GM21360 (cell line): ENCODE data around the gene HSD17B8.

Experiments used
- ATAC-seq: cut with Tn5 transposase; IDR thresholded peaks from one replicate; pipeline ENCODE4 v1.9.1; 2021; ENCODE audit warnings: mild to moderate bottlenecking, moderate library complexity; ENCODE audit not compliant: unreplicated experiment

HSD17B8 gene

GRCh38 chr6:33171016-33171879 is 33.2 kb upstream of the HSD17B8 start:
- ATAC-seq = no peak

- ATAC-seq = no peak
Measured at GRCh38 chr6:33171880-33172687, 32.4 kb upstream of the HSD17B8 start.

DNA sequence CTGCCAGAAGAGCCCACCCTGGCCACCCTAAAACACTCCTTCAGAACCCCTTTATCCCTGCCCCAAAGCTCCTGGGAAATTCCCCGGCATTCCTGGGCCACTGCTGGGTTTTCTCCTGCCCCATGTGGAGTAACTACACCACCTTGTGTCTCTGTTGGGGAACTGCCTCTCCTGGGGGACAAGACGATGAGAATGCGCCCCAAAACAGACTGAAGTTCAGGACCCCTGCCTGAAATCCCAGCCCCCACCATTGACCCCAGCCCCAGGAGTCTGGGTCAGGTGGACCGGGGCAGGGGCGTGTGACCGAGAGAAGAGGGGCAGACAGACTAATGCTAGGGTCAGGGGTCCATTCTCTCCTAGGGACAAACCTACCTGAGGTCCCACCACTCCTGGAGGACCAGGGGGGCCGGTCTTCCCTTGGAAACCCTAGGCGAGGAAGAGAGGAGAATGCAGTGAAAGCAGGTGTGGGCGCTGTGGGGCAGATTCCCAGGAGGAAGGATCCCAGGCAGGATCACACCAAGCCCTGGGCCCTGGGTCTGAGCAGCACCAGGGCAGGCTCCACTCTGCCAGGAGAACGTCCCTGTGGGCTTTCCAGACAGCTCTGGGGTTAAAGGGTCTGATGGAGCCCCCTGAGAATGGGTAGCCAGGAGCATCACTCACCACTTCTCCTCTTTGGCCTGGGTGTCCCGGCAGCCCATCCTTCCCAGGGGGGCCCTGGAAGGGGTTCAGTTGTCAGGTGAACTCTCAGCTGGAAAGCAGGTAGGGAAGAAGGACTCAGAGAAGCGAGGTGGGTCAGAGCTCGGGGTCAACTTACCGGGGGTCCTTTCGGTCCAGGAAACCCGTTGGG is 31.5 kb upstream of the HSD17B8 start:
- no peak for ATAC-seq

- ATAC-seq = no peak
Measured at GRCh38 chr6:33173535-33174180, 30.8 kb upstream of the HSD17B8 start.

DNA sequence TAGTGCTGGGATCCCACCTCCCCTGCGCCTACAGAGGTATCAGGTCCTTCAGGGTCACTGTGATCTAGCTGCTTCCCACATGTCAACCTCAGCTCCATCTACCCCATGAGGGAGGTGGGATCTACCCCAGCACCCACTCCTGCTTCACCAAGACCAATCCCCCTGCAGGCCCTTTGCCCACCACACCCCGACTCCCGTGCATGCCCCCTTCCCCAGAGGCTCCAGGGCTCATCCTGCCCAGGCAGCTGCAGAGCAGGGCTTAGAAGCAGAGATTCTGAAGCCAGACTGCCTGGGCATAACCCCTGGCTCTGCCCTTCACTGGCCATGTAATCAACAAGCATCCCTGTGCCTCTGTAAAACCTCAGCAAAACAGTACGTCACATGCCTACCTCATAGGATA is 29.7 kb upstream of the HSD17B8 start:
- ATAC-seq = no peak

GRCh38 chr6:33175436-33176069 is 28.9 kb upstream of the HSD17B8 start:
- ATAC-seq = no peak

DNA sequence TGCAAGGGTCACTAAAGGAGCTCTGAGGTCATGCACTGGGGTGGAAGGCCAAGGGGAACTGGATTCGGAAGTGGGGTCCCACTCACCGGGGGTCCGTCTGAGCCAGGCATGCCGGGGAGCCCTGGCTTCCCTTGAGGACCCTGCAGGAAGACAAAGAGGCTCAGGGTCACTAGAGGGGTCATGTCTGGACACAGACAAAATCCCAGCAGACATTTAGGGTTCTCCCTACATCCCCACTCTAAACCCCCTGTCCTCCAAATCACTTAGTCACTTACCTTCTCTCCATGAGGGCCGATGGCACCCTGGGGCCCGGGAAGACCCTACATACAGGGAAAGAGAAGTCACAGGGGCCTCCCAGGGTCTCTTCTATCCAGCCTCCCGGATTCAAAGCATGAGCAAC is 27.5 kb upstream of the HSD17B8 start:
- ATAC-seq = no peak

DNA sequence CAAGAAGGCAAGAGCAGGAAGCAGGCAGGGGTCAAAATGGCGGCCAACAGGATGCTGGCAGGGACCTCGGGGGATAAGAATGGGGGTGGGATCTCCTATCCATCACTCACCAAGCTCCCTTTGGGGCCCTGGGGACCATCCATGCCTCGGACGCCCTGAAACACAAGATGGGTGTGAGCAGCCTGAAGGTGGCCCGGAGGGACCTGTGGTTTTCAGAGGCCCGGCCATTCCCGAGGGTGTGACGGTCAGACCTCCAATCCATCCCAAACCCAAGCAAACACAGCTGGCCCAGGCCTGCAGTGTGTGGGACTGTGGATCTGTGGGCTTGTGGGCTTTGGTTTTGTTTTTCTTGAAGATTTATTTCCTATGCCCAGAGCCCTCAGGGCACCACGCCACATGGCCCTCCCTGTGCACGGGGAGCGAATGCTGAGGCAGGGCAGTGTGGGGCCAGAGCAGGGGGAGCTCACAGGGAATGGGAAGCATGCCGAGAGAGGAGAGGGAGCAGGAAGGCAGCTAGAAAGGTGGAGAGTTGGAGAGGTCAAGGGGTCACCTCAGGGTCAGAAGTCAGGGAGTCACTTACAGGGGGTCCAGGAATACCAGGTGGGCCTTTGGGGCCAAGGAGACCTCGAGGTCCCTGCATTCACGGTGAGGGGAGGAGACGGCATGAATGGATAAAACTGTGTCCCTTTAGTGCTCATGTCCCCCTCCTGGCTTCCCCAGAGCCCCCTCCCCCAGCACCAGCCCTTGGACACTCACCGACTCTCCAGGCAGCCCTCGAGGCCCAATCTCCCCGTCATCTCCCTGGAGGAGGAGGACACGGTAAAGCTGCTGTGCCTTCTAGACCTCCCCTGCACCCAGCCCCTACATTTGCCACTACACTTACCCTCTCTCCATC is 26.7 kb upstream of the HSD17B8 start:
- ATAC-seq = no peak

DNA sequence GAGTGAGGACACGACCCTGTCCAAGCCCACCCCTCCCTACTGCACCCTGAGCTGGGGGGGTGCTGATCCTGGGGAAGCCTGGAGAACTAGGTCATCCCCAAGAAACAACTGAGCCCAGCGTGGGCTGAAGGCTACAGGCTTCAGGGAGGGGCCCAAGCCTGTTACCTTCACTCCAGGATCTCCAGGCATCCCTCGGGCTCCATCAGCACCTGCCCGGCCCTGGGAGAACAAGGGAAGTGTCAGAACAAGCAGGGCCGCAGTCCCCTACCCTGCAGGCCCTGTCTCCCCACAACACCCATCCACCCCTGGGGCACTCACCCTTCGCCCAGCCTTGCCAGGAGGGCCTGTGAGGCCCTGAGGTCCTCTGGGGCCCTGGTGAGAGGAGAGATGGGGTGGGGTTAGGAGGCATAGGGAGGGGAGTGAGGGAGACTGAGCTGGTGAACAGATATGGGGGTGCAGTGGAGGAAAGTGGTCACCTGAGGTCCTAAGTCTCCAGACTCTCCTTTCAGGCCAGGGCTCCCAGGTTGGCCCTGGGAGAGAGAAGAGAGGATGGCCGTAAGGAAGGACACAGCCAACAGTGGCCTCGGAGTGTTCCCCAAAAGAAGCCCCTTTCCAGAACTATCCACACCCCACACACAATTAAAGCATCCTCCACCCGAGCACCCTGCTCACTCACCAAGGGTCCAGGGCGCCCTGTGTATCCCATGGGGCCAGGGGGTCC is 25.5 kb upstream of the HSD17B8 start:
- ATAC-seq = no peak

- no peak for ATAC-seq
Measured at GRCh38 chr6:33181141-33181540, 23.3 kb upstream of the HSD17B8 start.

GRCh38 chr6:33183071-33183683 is 21.3 kb upstream of the HSD17B8 start:
- ATAC-seq = no peak

DNA sequence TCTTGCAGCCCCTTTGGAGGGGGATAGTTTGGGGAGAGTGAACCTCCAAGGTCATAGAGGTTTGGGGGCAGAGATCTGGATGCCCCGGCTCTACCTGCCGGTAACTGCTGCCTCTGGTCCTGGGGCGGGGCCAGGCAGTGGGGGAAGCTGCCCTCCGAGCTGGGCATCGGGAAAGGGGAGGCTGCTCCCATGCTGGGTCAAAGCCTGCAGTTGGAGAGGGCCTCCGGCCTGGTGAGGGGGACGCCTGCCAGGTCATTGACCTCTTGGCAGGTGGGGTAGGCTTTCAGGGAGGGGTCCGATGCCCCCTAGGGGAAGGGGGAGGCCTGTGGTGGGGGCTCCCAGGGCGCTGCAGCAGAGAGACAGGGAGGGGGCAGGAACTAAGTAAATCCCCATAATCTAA is 19.3 kb upstream of the HSD17B8 start:
- no peak for ATAC-seq

DNA sequence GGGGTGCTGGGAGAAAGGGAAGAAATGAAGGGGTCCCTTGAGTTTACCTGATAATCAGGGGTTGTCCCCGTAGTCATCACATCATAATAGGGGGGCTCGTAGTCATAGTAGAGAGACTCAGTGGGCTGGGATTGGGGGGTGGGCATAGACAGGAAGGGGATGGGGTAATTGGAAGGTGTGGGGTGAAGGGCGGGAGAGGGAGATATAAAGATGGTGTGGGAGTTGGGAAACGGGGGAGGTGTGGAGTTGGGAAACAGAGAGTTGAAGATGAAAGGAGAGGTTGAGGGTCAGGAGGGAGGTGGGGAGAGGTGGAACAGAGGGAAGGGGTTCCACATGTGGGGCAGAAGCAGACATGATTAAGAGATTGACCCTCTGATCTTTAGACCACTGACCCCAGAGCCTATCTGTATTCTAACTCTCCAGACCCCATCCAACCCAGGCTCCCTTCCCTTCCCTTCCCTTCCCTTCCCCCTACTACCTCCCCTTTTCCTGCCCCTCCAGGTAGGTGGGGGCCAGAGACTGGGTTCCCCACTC is 18.7 kb upstream of the HSD17B8 start:
- ATAC-seq = no peak

- ATAC-seq = no peak
Measured at GRCh38 chr6:33187809-33188208, 16.6 kb upstream of the HSD17B8 start.

- ATAC-seq = no peak
Measured at GRCh38 chr6:33189164-33189563, 15.3 kb upstream of the HSD17B8 start.

DNA sequence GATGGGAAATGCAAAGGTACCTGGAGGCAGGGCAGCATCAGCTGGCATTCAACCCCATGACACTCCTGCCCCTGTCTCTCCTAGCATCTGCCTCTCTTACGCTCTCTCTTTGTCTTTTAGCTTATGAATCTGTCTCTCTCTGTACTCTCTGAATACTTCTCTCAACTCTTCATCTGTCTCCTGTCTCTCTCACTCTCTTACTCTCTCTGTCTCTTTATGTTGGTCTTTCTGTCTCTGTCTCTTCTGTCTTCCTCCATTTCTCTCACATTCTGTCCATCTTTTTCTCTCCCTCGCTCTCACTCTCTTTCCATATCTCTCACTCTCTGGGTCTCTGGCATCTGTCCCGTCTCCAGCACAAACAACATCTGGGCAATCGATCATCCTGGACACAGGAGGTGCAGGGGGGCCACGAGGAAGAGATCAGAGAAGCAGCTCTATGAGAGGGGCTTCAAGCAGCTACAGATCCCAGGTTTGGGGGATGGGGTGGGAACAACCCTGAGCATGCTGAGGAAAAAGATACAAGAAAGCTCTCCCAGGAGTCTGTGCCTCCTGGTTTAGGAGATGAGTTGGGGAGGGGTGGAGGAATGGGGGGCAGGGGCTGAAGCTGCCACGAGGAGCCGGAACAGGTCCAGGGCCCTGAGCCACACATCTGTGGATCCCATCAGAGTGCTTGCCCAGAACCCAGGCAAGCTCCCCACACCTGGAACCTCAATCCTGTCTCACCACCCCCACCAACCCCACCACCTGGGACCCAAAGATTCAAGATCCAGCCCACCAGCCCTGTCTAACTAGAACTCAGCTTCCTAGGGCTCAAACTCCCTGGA is 14.6 kb upstream of the HSD17B8 start:
- ATAC-seq = no peak

DNA sequence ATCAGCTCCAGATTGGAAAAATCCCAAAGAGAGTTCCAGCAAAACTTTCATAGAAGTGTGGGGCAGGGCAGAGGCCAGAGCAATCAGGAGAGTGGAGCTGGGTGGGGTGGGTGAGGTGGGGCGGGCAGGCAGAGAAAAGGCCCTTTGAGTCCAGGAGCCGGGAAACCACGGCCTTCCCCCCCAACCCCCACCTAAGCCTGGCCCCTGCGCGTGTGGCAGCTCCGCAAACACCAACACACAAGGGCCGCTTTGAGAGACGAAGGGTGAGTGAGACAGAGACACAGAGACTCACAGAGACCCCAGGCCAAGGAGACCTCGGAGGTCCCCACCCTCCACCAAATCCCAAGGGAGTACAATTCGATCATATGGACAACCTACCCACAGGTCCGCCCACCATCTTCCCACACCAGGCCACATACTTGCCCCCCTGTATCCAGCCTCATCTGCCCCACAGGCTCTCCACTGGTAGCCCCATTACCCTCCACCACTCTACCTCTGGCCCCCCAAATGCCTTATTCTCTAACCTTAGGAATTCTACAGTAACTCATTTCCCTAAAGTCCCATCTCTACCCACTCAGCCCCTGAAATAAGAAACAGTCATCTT is 13.8 kb upstream of the HSD17B8 start:
- ATAC-seq = no peak
